SK-N-SH (cell line): ENCODE data around the gene DNAH10. TPM values are rescaled to one million over a fixed set of nuclear protein-coding genes. Genes with fewer than 3 reads are reported as not detected.

Experiments used
- CTCF ChIA-PET: fragments of 300-600, 350-600 bp; formaldehyde crosslinking; extraction: SDS; loops from one replicate; lab custom pipeline; 2021; lab: Yijun Ruan, JAX
- POLR2A ChIA-PET: fragments of 350-600 bp; sonication (Branson Sonifier 250); formaldehyde crosslinking; extraction: SDS; loops from one replicate; lab custom pipeline; 2020; ENCODE audit warnings: antibody characterized with exemption, inconsistent platforms; lab: Yijun Ruan, JAX
- DNase-seq: peaks from one replicate; pipeline ENCODE4 v3.0.0; 2012
- H2AFZ ChIP-seq: fragments of 200-600 bp; sonication (generic); 2 replicates; pipeline ENCODE4 v1.8.1; 2016; ENCODE audit warnings: antibody characterized with exemption, mild to moderate bottlenecking, low read depth
- H3F3A ChIP-seq: fragments of 200-600 bp; sonication (generic); replicated peaks from 2 replicates; pipeline ENCODE3; 2016; ENCODE audit warnings: antibody characterized with exemption, mild to moderate bottlenecking; ENCODE audit not compliant: insufficient read depth
- H3K27ac ChIP-seq, 2 experiments: fragments of 200-500 bp in 1 of 2; fragments of 200-600 bp in 1 of 2; sonication (Bioruptor generic) in 1 of 2; sonication (generic), shearing (Covaris generic) in 1 of 2; 2 replicates each; pipeline versions ENCODE4 v1.5.1 to v1.6.1; 2014 to 2016; ENCODE audit warnings: low read depth in 2 of 2, inconsistent platforms in 1 of 2, low read length in 1 of 2, mild to moderate bottlenecking in 1 of 2, mixed read lengths in 1 of 2
- H3K27me3 ChIP-seq: fragments of 200-600 bp; sonication (generic), shearing (Covaris generic); 2 replicates; pipeline ENCODE4 v1.6.1; 2016; ENCODE audit warnings: mixed run types; ENCODE audit not compliant: insufficient read depth
- H3K36me3 ChIP-seq, 2 experiments: fragments of 200-500 bp in 1 of 2; fragments of 200-600 bp in 1 of 2; sonication (Bioruptor generic) in 1 of 2; sonication (generic) in 1 of 2; replicated peaks in 1 of 2; 2 replicates each; pipeline versions ENCODE3 to v1.5.1; 2014 to 2016; ENCODE audit warnings: low read length in 1 of 2, mild to moderate bottlenecking in 1 of 2; ENCODE audit not compliant: insufficient read depth in 2 of 2, control insufficient read depth in 1 of 2
- H3K4me1 ChIP-seq, 2 experiments: fragments of 200-500 bp in 1 of 2; fragments of 200-600 bp in 1 of 2; sonication (Bioruptor generic) in 1 of 2; sonication (generic), shearing (Covaris generic) in 1 of 2; 2 replicates each; pipeline versions ENCODE4 v1.5.1 to v1.6.1; 2014 to 2016; ENCODE audit warnings: low read depth in 1 of 2, low read length in 1 of 2, mixed run types in 1 of 2; ENCODE audit not compliant: insufficient read depth in 2 of 2, control insufficient read depth in 1 of 2
- H3K4me2 ChIP-seq: fragments of 200-600 bp; sonication (generic), shearing (Covaris generic); 2 replicates; pipeline ENCODE4 v1.6.1; 2017; ENCODE audit warnings: mixed run types
- H3K4me3 ChIP-seq, 2 experiments: fragments of 200-500 bp in 1 of 2; fragments of 200-600 bp in 1 of 2; sonication (Bioruptor generic) in 1 of 2; sonication (generic), shearing (Covaris generic) in 1 of 2; 2 replicates each; pipeline versions ENCODE4 v1.5.1 to v1.8.1; 2014 to 2016; ENCODE audit warnings: low read depth in 2 of 2, inconsistent platforms in 1 of 2, low read length in 1 of 2, mild to moderate bottlenecking in 1 of 2, mixed read lengths in 1 of 2, moderate library complexity in 1 of 2
- H3K79me2 ChIP-seq: fragments of 200-600 bp; sonication (generic); 2 replicates; pipeline ENCODE4 v1.8.1; 2017; ENCODE audit warnings: mild to moderate bottlenecking; ENCODE audit not compliant: insufficient read depth
- H3K9ac ChIP-seq: fragments of 200-600 bp; sonication (generic); 2 replicates; pipeline ENCODE4 v1.6.1; 2017; ENCODE audit warnings: mixed run types
- H3K9me2 ChIP-seq: fragments of 200-600 bp; sonication (generic); 2 replicates; pipeline ENCODE4 v1.6.1; 2017; ENCODE audit warnings: mixed run types
- H3K9me3 ChIP-seq: fragments of 200-600 bp; sonication (generic); 2 replicates; pipeline ENCODE4 v1.6.1; 2017; ENCODE audit warnings: mixed run types, mild to moderate bottlenecking, moderate library complexity
- H4K20me1 ChIP-seq: fragments of 200-600 bp; sonication (generic); 2 replicates; pipeline ENCODE4 v1.6.1; 2017; ENCODE audit warnings: mild to moderate bottlenecking, mixed run types; ENCODE audit not compliant: insufficient read depth
- CHD2 ChIP-seq: fragments of 150-350 bp; IDR thresholded peaks from 2 replicates; pipeline ENCODE4 v1.6.1; 2018; ENCODE audit warnings: low read length; ENCODE audit not compliant: partially characterized antibody
- EZH2phosphoT487 ChIP-seq: fragments of 200-600 bp; sonication (generic); IDR thresholded peaks from 2 replicates; pipeline ENCODE4 v1.6.1; 2017; ENCODE audit warnings: low read depth, mixed run types, mild to moderate bottlenecking, antibody characterized with exemption, moderate library complexity, borderline replicate concordance
- FOXJ3 ChIP-seq: sonication (generic); formaldehyde crosslinking; IDR thresholded peaks from 2 replicates; pipeline ENCODE4 v1.5.1; 2020; ENCODE audit warnings: mild to moderate bottlenecking, missing genetic modification reagents
- GABPA ChIP-seq: IDR thresholded peaks from 2 replicates; pipeline ENCODE4 v1.4.0; 2012; ENCODE audit warnings: low read depth, mild to moderate bottlenecking
- GATA2 ChIP-seq: sonication (generic); formaldehyde crosslinking; IDR thresholded peaks from 2 replicates; pipeline ENCODE4 v1.5.0; 2020; ENCODE audit warnings: mild to moderate bottlenecking, missing genetic modification reagents
- MEF2A ChIP-seq: IDR thresholded peaks from 2 replicates; pipeline ENCODE4 v1.4.0; 2012; ENCODE audit warnings: low read depth, borderline replicate concordance
- NFIC ChIP-seq: IDR thresholded peaks from 2 replicates; pipeline ENCODE4 v1.4.0; 2012; ENCODE audit warnings: borderline replicate concordance
- POLR2AphosphoS5 ChIP-seq: IDR thresholded peaks from 2 replicates; pipeline ENCODE4 v1.6.1; 2012; ENCODE audit warnings: low read depth, low read length
- WGBS: methylation state at CpG from one replicate; pipeline ENCODE4 v1.1.6; 2017; ENCODE audit warnings: low lambda C conversion rate; 5-methylcytosine and 5-hydroxymethylcytosine counted together
- polyA plus RNA-seq, 3 experiments: library from polyadenylated mRNA; depleted of rRNA; stranded (reverse); fragments of >200 nt; gene quantifications; 2 replicates each; pipeline ENCODE4 v1.2.3, GENCODE V29; 2012
- TF ChIP-seq, protein P1 (sequence below): fragments of 150-350 bp; IDR thresholded peaks from 2 replicates; pipeline ENCODE4 v1.6.1; 2017; ENCODE audit warnings: antibody characterized with exemption, low read length, low read depth, borderline replicate concordance
- TF ChIP-seq, protein P2 (sequence below): IDR thresholded peaks from 2 replicates; pipeline ENCODE4 v1.4.0; 2012; ENCODE audit warnings: low read depth
- TF ChIP-seq, protein P3 (sequence below): fragments of 150-350 bp; IDR thresholded peaks from 2 replicates; pipeline ENCODE4 v1.6.1; 2016; ENCODE audit warnings: mild to moderate bottlenecking, low read depth, low read length
- TF ChIP-seq, protein P4 (sequence below): IDR thresholded peaks from 2 replicates; pipeline ENCODE4; 2012
- TF ChIP-seq, protein P5 (sequence below): IDR thresholded peaks from 2 replicates; pipeline ENCODE4 v1.4.0; 2012; ENCODE audit warnings: low read depth, borderline replicate concordance

The DNAH10 gene
- polyA plus RNA-seq, 1 of the 3 experiments (the other 2 are of a cell fraction) = 0.13 TPM

DNA sequence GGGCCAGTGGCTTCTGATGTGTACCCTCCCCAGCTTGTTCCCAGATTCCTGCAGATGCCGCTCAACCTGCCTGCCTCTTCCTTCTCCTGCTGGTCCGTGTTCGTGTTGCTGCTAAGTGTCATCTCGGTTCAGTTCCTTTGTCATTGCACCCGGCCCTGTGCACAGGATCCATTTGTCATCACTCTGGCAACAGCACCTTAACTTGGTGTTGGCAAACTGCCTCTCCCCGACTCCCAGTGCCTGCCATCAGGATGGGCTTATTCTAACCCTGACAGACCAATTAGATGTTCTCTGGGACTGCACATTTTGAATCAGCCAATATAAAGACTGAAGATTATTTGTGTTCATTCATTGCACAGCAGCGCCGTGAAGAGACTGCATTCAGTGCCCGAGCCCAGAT, 137.3 kb downstream of the DNAH10 start:
- ChIA-PET CTCF (interaction anchor here (1.1 to 1.3 kb wide), 2 partner anchors 20 to 85 kb away, joined by 3 read pairs; no protein-coding TSS in a partner anchor), POLR2A (no interaction called here)
- Histone ChIP-seq H3K9me3 (no peaks in the 10 kb centered on the region), H3K36me3 (no peaks in the 10 kb centered on the region), H3F3A (no peaks in the 10 kb centered on the region), H3K4me3 (no peak overlapping the region), H4K20me1 (no peaks in the 10 kb centered on the region), H3K9me2 (no peaks in the 10 kb centered on the region), H2AFZ (no peak overlapping the region), H3K27ac (no peak overlapping the region), H3K27me3 (no peaks in the 10 kb centered on the region), H3K4me2 (no peak overlapping the region), H3K4me1 (peaks cover 0 to 5% of the 10 kb centered on the region in 2 experiments; a peak in 1 of 4 replicates), H3K9ac (no peak overlapping the region), H3K79me2 (no peaks in the 10 kb centered on the region)
- no peak for DNase-seq
- no peak for TF ChIP-seq CHD2
- TF ChIP-seq, protein P1, sequence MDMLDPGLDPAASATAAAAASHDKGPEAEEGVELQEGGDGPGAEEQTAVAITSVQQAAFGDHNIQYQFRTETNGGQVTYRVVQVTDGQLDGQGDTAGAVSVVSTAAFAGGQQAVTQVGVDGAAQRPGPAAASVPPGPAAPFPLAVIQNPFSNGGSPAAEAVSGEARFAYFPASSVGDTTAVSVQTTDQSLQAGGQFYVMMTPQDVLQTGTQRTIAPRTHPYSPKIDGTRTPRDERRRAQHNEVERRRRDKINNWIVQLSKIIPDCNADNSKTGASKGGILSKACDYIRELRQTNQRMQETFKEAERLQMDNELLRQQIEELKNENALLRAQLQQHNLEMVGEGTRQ = no peak
- no peak for TF ChIP-seq MEF2A
- TF ChIP-seq NFIC = no peak
- TF ChIP-seq, protein P2, sequence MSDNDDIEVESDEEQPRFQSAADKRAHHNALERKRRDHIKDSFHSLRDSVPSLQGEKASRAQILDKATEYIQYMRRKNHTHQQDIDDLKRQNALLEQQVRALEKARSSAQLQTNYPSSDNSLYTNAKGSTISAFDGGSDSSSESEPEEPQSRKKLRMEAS = no peak
- TF ChIP-seq, protein P3, sequence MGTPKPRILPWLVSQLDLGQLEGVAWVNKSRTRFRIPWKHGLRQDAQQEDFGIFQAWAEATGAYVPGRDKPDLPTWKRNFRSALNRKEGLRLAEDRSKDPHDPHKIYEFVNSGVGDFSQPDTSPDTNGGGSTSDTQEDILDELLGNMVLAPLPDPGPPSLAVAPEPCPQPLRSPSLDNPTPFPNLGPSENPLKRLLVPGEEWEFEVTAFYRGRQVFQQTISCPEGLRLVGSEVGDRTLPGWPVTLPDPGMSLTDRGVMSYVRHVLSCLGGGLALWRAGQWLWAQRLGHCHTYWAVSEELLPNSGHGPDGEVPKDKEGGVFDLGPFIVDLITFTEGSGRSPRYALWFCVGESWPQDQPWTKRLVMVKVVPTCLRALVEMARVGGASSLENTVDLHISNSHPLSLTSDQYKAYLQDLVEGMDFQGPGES = no peak
- TF ChIP-seq, protein P4, sequence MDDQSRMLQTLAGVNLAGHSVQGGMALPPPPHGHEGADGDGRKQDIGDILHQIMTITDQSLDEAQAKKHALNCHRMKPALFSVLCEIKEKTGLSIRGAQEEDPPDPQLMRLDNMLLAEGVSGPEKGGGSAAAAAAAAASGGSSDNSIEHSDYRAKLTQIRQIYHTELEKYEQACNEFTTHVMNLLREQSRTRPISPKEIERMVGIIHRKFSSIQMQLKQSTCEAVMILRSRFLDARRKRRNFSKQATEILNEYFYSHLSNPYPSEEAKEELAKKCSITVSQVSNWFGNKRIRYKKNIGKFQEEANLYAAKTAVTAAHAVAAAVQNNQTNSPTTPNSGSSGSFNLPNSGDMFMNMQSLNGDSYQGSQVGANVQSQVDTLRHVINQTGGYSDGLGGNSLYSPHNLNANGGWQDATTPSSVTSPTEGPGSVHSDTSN = no peak
- 72% methylated on average over 9 of the region's 9 CpGs for WGBS

DNA sequence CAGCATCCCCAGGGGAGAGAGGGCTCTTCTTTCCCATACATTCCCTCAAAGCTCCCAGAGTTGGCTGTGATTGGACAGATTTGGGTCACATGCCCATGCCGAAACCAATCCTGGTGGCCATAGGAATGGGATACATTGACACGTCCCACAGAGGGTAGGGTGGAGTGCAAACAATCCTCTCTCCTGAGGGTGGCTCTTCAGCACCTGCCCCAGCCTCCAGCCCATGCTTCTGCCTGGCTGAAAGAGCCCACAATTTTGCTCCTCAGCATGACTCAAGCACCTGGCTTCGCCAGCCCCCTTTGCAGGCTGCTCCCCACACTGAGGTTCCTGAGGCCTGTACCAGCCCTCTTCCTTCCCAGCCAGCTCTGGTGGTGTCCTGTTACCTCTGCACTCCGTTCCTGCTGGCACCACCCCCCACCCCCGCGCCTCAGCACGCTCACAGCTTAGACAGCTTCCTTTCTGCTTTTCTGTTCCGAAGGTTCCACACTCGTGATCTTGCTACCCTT, 138.8 kb downstream of the DNAH10 start:
- TF ChIP-seq GABPA (no peak), POLR2AphosphoS5 (no peak), GATA2 (no peak), EZH2phosphoT487 (no peak), FOXJ3 (no peak)
- TF ChIP-seq, protein P4 = no peak
- TF ChIP-seq, protein P2 = no peak
- TF ChIP-seq, protein P5, sequence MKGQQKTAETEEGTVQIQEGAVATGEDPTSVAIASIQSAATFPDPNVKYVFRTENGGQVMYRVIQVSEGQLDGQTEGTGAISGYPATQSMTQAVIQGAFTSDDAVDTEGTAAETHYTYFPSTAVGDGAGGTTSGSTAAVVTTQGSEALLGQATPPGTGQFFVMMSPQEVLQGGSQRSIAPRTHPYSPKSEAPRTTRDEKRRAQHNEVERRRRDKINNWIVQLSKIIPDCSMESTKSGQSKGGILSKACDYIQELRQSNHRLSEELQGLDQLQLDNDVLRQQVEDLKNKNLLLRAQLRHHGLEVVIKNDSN = peak; percentile 35; the same call in 1 of the 2 replicates
- TF ChIP-seq, all 33 proteins: peak for 1
- H3K9ac ChIP-seq = no peak overlapping the region
- no peak overlapping the region for H3K4me2 ChIP-seq
- no peak overlapping the region for H3K27ac ChIP-seq
- no peaks in the 10 kb centered on the region for H3K36me3 ChIP-seq
- H3K4me3 ChIP-seq = no peak overlapping the region
- H2AFZ ChIP-seq = no peak overlapping the region
- H3K9me3 ChIP-seq = no peaks in the 10 kb centered on the region
- 71% methylated on average over 8 of the region's 9 CpGs for WGBS
- DNase-seq = no peak
- H3K79me2 ChIP-seq = no peaks in the 10 kb centered on the region
- H3K27me3 ChIP-seq = no peaks in the 10 kb centered on the region
- POLR2A ChIA-PET = no interaction called here
- peaks cover 0 to 5% of the 10 kb centered on the region in 2 experiments; a peak in 1 of 4 replicates for H3K4me1 ChIP-seq
- H3K9me2 ChIP-seq = no peaks in the 10 kb centered on the region
- CTCF ChIA-PET = interaction anchor here (0.8 to 1.6 kb wide), 3 partner anchors 9 to 85 kb away, joined by 3 to 4 read pairs (median 3); no protein-coding TSS in a partner anchor
- no peaks in the 10 kb centered on the region for H4K20me1 ChIP-seq
- no peaks in the 10 kb centered on the region for H3F3A ChIP-seq
